Bronchial epithelial cell (primary cell): ENCODE data around the gene DHRS1. TPM values are rescaled to one million over a fixed set of nuclear protein-coding genes. Genes with fewer than 3 reads are reported as not detected.

Experiments
- DNase-seq: peaks from one replicate; pipeline ENCODE4 v3.0.0-alpha.2; 2010; ENCODE audit warnings: low read depth
- FAIRE-seq: peaks from 2 replicates; lab custom pipeline; 2011; peaks lifted over from hg19 to GRCh38; lab: Jason Lieb, UNC
- H3K27me3 ChIP-seq: 2 replicates; pipeline ENCODE4 v1.5.1; 2011; ENCODE audit warnings: low read length; ENCODE audit not compliant: control insufficient read depth, insufficient read depth
- H3K36me3 ChIP-seq: 2 replicates; pipeline ENCODE4 v1.5.1; 2011; ENCODE audit warnings: low read length; ENCODE audit not compliant: control insufficient read depth, insufficient read depth
- H3K4me3 ChIP-seq: 2 replicates; pipeline ENCODE4 v1.5.1; 2011; ENCODE audit warnings: mild to moderate bottlenecking, low read depth, low read length, control low read depth
- CTCF ChIP-seq: IDR thresholded peaks from 2 replicates; pipeline ENCODE4 v1.5.1; 2011; ENCODE audit warnings: mild to moderate bottlenecking, moderate library complexity, low read length, control low read depth, inconsistent platforms; ENCODE audit not compliant: insufficient read depth, severe bottlenecking
- total RNA-seq: library from RNA; depleted of rRNA; stranded (reverse); fragments of >200 nt; gene quantifications from 2 replicates; pipeline ENCODE4 v1.2.1, GENCODE V29; 2014

Gene DHRS1
- total RNA-seq, 1 donor from 2014 or later: 16.6 TPM

DNA sequence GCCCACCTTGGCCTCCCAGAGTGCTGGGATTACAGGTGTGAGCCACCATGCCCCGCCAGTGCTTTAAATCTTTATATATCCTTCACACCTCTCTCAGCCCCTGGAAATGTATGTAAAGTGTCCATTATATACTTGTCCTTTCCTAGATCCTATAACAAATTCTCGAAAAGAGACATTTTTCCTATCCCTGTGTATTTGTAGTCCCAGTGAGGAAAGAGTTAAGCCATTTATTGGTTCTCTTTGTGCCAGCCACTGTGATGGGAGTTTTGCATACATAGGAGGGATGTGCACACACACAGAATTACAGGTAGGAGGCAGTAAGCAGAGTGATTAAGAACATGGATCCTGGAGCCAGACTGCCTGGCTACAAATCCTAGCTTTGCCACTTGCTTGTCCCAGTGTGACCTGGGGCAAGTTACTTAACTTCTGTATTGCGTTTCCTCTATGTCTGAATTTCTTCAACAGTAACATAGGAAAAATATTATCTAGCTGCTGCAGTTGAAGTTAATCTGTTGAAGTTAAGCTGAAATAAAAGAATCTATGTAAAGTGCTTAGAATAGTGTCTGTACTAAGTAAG is 26.1 kb downstream of the DHRS1 start:
- no peak for FAIRE-seq
- DNase-seq: peak; percentile 74
- H3K4me3 ChIP-seq: no peak overlapping the region
- H3K36me3 ChIP-seq: peaks cover 13% of the 10 kb centered on the region
- peak; percentile 50 for TF ChIP-seq CTCF
- no peaks in the 10 kb centered on the region for H3K27me3 ChIP-seq

DNA sequence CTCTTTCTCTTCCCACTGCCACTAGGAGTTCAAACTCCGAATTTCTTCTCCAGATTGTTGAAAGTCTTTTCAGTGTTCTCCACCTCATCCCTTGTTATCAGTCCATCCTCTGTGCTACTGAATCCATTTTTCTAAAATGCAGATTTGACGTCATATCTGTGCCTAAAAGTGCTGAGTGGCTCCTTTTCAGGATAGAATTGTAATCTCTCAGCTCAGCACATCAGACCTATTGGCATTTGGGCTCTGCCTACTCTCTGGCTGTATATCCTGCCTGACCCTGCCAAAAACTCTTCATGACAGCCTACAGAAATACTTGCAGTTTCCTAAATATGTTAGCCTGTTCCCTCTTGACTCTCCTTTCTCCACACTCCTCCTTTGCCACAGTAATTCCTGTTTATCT is 27.1 kb downstream of the DHRS1 start:
- DNase-seq (no peak), FAIRE-seq (no peak)
- H3K36me3 ChIP-seq: peaks cover 18% of the 10 kb centered on the region
- no peak for TF ChIP-seq CTCF
- no peaks in the 10 kb centered on the region for H3K27me3 ChIP-seq
- no peak overlapping the region for H3K4me3 ChIP-seq

DNA sequence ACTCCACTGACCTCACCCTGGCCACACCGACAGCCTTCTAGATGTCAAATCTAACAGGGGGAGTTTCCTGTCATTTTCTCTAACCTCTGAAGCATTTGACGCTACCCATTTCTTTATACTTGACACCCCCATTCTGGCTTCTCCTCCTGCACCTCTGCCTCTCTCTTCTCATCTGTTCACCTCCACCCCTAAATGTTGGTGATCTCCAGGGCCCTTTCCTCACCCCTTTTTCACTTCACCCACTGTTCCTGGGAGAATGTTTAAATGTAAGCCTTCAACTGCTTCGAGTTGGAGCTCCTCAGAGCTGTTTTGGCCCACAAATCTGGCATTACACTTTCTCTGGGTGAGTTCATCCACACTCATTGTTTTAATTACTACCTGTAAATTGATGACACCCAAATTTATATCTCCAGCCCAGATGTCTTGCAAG is 27.7 kb downstream of the DHRS1 start:
- FAIRE-seq: no peak
- peak overlapping the region; percentile 82 for H3K4me3 ChIP-seq
- DNase-seq: no peak
- H3K27me3 ChIP-seq: no peaks in the 10 kb centered on the region
- TF ChIP-seq CTCF: no peak
- H3K36me3 ChIP-seq: peaks cover 22% of the 10 kb centered on the region

DNA sequence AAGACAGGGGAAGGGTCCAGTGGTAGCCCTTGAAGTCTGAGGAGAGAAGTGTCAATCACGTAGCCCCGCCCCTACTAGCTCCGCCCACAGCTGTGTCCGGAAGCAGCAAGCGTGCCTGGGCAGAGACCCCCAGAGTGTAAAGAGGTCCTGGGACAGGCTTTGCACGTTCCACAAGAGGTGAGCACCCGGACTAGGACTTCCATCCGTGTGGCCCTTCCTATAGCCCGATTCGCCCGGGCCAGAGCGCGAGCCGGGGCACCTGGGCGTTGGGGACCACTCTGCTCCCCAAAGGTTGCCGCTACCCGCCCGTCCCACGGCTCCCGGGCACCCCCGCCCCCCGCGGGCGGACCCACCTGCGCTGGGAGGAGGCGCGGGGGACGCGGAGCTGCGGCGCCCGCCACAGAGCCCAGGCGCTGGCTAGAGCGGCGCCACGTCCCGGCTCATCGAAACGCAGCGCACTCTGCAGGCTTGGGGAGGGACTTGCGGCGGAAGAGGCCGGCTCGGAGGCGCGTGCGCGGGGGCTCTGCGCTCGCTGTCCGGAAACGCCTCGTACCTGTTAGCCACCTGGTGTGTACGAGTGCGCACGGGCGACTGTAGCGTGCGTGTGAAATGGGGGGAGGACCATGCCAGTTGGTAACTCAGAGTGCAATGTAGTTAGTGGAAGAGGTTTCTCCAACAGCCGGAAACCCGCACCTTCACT is 28.3 kb downstream of the DHRS1 start, which contains the start of gene RABGGTA:
TSS of gene RABGGTA (minus strand) at position 464 of the 700 bp plus-strand sequence. CDS start 482 bp downstream, outside the sequence.
- FAIRE-seq (no peak), DNase-seq (peak; percentile 78)
- TF ChIP-seq CTCF: peak; percentile 91
- peak within 1 kb of the TSS; percentile 82 for H3K4me3 ChIP-seq
- no peaks in the 10 kb centered on the region for H3K27me3 ChIP-seq
- H3K36me3 ChIP-seq: peaks cover 27% of the 10 kb centered on the region

- Histone ChIP-seq H3K36me3 (peaks cover 30% of the 10 kb centered on the region), H3K27me3 (no peaks in the 10 kb centered on the region), H3K4me3 (peak overlapping the region; percentile 82)
- FAIRE-seq (no peak), DNase-seq (no peak)
- TF ChIP-seq CTCF: no peak
Measured at GRCh38 chr14:24270537-24271133, 28.9 kb downstream of the DHRS1 start.
